GM12878 (cell line): Measurements from ENCODE around the gene SHLD1. TPM values are rescaled to one million over a fixed set of nuclear protein-coding genes. Genes with fewer than 3 reads are reported as not detected.

Source experiments
- ATAC-seq: fragments of 200-7000 bp; cut with Tn5 transposase; 3 replicates; pipeline ENCODE4 v1.9.1; 2020; ENCODE audit warnings: mild to moderate bottlenecking, moderate library complexity
- BruUV-seq: library from RNA; stranded (reverse); fragments of 400-500 nt; replicated peaks from 2 replicates; lab custom pipeline; 2021; lab: Mats Ljungman, UMichigan
- CTCF ChIA-PET: fragments of 300-600 bp; sonication (Branson Sonifier 250); formaldehyde crosslinking; extraction: SDS; loops from one replicate; lab custom pipeline; 2021; ENCODE audit warnings: inconsistent platforms; lab: Yijun Ruan, JAX
- POLR2A ChIA-PET: fragments of 350-600 bp; formaldehyde crosslinking; extraction: SDS; loops from one replicate; lab custom pipeline; 2021; ENCODE audit warnings: inconsistent platforms; lab: Charles Lee
- RAD21 ChIA-PET: fragments of 300-600 bp; sonication (Branson Sonifier 250); formaldehyde crosslinking; loops from one replicate; lab custom pipeline; 2023; ENCODE audit warnings: antibody characterized with exemption; ENCODE audit not compliant: unreplicated experiment; lab: Charles Lee
- SMC1A ChIA-PET: fragments of 300-600 bp; sonication (Branson Sonifier 250); formaldehyde crosslinking; loops from one replicate; lab custom pipeline; 2023; ENCODE audit not compliant: unreplicated experiment, uncharacterized antibody; lab: Charles Lee
- DNase-seq: peaks from one replicate; pipeline ENCODE4 v3.0.0-alpha.2; 2011; ENCODE audit warnings: low read depth, low spot score
- FAIRE-seq: peaks from 3 replicates; lab custom pipeline; 2011; peaks lifted over from hg19 to GRCh38; lab: Jason Lieb, UNC
- H2AFZ ChIP-seq: 2 replicates; pipeline ENCODE4 v1.6.0; 2011; ENCODE audit warnings: low read depth, low read length, control low read depth; ENCODE audit not compliant: control insufficient read depth
- H3K27ac ChIP-seq: 2 replicates; pipeline ENCODE4 v1.5.1; 2011; ENCODE audit warnings: control low read depth; ENCODE audit not compliant: control insufficient read depth, insufficient read depth
- H3K27me3 ChIP-seq, 2 experiments: replicated peaks in 1 of 2; 2 replicates each; pipeline versions ENCODE4 v1.6.0 to v1.6.1; 2011; ENCODE audit warnings: low read length in 1 of 2; ENCODE audit not compliant: control insufficient read depth in 2 of 2, insufficient read depth in 2 of 2
- H3K36me3 ChIP-seq, 2 experiments: 2 replicates each; pipeline ENCODE4 v1.5.1; 2011; ENCODE audit warnings: low read length in 1 of 2; ENCODE audit not compliant: control insufficient read depth in 2 of 2, insufficient read depth in 2 of 2
- H3K4me1 ChIP-seq: 2 replicates; pipeline ENCODE4 v1.6.1; 2011; ENCODE audit warnings: mild to moderate bottlenecking, low read length, moderate library complexity, mixed read lengths; ENCODE audit not compliant: control insufficient read depth, insufficient read depth
- H3K4me2 ChIP-seq: 2 replicates; pipeline ENCODE4 v1.6.0; 2011; ENCODE audit warnings: control low read depth; ENCODE audit not compliant: control insufficient read depth, insufficient read depth
- H3K4me3 ChIP-seq: fragments of 200-600 bp; sonication (generic); 2 replicates; pipeline ENCODE4 v1.5.1; 2016
- H3K79me2 ChIP-seq: 2 replicates; pipeline ENCODE4 v1.6.0; 2011; ENCODE audit warnings: low read length; ENCODE audit not compliant: control insufficient read depth, insufficient read depth
- H3K9ac ChIP-seq: 2 replicates; pipeline ENCODE4 v1.8.0; 2011; ENCODE audit warnings: low read length, control low read depth, mixed read lengths; ENCODE audit not compliant: control insufficient read depth, insufficient read depth
- H3K9me3 ChIP-seq: replicated peaks from 3 replicates; pipeline ENCODE4 v1.5.1; 2011; ENCODE audit warnings: mild to moderate bottlenecking, low read length; ENCODE audit not compliant: control insufficient read depth, insufficient read depth
- H4K20me1 ChIP-seq: 2 replicates; pipeline ENCODE4 v1.6.0; 2011; ENCODE audit not compliant: control insufficient read depth, insufficient read depth
- ASH2L ChIP-seq: fragments of 300-600, 200-600 bp; sonication (generic); IDR thresholded peaks from 2 replicates; pipeline ENCODE4 v1.6.1; 2017; ENCODE audit warnings: low read depth, mild to moderate bottlenecking, borderline replicate concordance
- EP300 ChIP-seq, 2 experiments: fragments of 150-350 bp in 1 of 2; IDR thresholded peaks; 2 replicates each; pipeline ENCODE4 v1.6.1; 2011 to 2012; ENCODE audit warnings: low read depth in 2 of 2, low read length in 2 of 2, borderline replicate concordance in 1 of 2, improper control_type of control experiment in 1 of 2, inconsistent platforms in 1 of 2; ENCODE audit not compliant: control insufficient read depth in 1 of 2
- MEF2A ChIP-seq: IDR thresholded peaks from 2 replicates; pipeline ENCODE4 v1.6.1; 2011; ENCODE audit warnings: low read depth, mild to moderate bottlenecking, low read length, moderate library complexity; ENCODE audit not compliant: insufficient read depth
- RCOR1 ChIP-seq: conservative IDR thresholded peaks from 2 replicates; pipeline ENCODE4 v1.6.1; 2012; ENCODE audit warnings: low read depth, low read length, improper control_type of control experiment
- SMAD1 ChIP-seq: fragments of 450-650 bp; IDR thresholded peaks from 2 replicates; pipeline ENCODE4 v1.6.1; 2018; ENCODE audit warnings: mild to moderate bottlenecking, low read depth; ENCODE audit not compliant: partially characterized antibody
- SREBF1 ChIP-seq: IDR thresholded peaks from 2 replicates; pipeline ENCODE4 v1.6.1; 2012; ENCODE audit warnings: mild to moderate bottlenecking, low read length
- TAF1 ChIP-seq: IDR thresholded peaks from 2 replicates; pipeline ENCODE4 v1.6.1; 2011; ENCODE audit warnings: mild to moderate bottlenecking, low read depth, low read length, borderline replicate concordance
- USF2 ChIP-seq: IDR thresholded peaks from 2 replicates; pipeline ENCODE4 v1.6.1; 2011; ENCODE audit warnings: low read depth, low read length, improper control_type of control experiment, borderline replicate concordance
- ZBED1 ChIP-seq: IDR thresholded peaks from 2 replicates; pipeline ENCODE4 v1.6.1; 2016; ENCODE audit warnings: borderline replicate concordance
- ZNF592 ChIP-seq: fragments of 450-650 bp; IDR thresholded peaks from 2 replicates; pipeline ENCODE4 v1.6.1; 2017; ENCODE audit warnings: mild to moderate bottlenecking, moderate library complexity
- WGBS: methylation state at CpG from one replicate; pipeline ENCODE4 v1.1.6; 2016; ENCODE audit warnings: low lambda C conversion rate; ENCODE audit not compliant: insufficient replicate concordance, insufficient coverage; ENCODE audit errors: missing lambda C conversion rate; 5-methylcytosine and 5-hydroxymethylcytosine counted together
- in situ Hi-C: fragments of 300-500 bp; cut with MboI; formaldehyde crosslinking; loops from 9 replicates; pipeline ENCODE4 v1.14.3; 2018; ENCODE audit warnings: mixed read lengths
- intact Hi-C: fragments of 100-400 bp; cut with micrococcal nuclease; formaldehyde crosslinking; loops from one replicate; pipeline ENCODE4 v1.14.2; 2022; ENCODE audit not compliant: unreplicated experiment
- polyA plus RNA-seq, 11 experiments: library from polyadenylated mRNA; depleted of rRNA in 4 of 11; unstranded in 6 of 11; stranded (reverse) in 5 of 11; fragments of >200 nt; fragmentation: Nextera tagmentation in 4 of 11; fragmentation: Illumina TruSeq in 1 of 11; extraction: Ambion mirVana in 4 of 11; extraction: Trizol in 1 of 11; gene quantifications; 1 replicate in 1 of 11; 2 replicates in 10 of 11; pipeline versions ENCODE4 v1.2.1 to v1.2.3, GENCODE V29; 2011 to 2016; ENCODE audit warnings: inconsistent platforms in 2 of 11, missing spikeins in 2 of 11, low read depth in 1 of 11
- total RNA-seq, 4 experiments: library from RNA; depleted of rRNA in 3 of 4; stranded (reverse); fragments of >200 nt in 3 of 4; fragmentation: Illumina TruSeq in 1 of 4; extraction: Trizol in 1 of 4; gene quantifications; 2 replicates each; pipeline versions ENCODE4 v1.2.1 to v1.2.3, GENCODE V29; 2013 to 2021

The SHLD1 gene
- total and polyA plus RNA-seq, 10 of the 15 experiments (the other 5 are each of a cell fraction or from before 2014, with no cell fraction given), result 10.8 to 70.9 (median 25.4) TPM

GRCh38 chr20:5880326-5880725, 130.1 kb downstream of the SHLD1 start:
- no TSS peak for BruUV-seq
- WGBS, result 34% methylated on average over 3 of the region's 3 CpGs

More at GRCh38 chr20:5880326-5880725, 130.1 kb downstream of the SHLD1 start:
- no peaks in the 10 kb centered on the region for H3K4me1 ChIP-seq
- no peak overlapping the region for H3K4me3 ChIP-seq
- no peak overlapping the region for H3K4me2 ChIP-seq
- no peaks in the 10 kb centered on the region for H4K20me1 ChIP-seq
- CTCF ChIA-PET, result interaction anchor here (0.6 to 3.4 kb wide), 4 partner anchors 22 to 351 kb away, joined by 3 to 14 read pairs (median 4); no protein-coding TSS in a partner anchor
- no peak for TF ChIP-seq ZBED1
- TF ChIP-seq ZNF592, result no peak
- no peak for TF ChIP-seq EP300 (IDR thresholded peaks at IDR 0.05; ENCODE audit: borderline replicate concordance in 1 of 2, control insufficient read depth in 1 of 2, low read depth in 2 of 2, low read length in 2 of 2)
- no peak for TF ChIP-seq USF2
- TF ChIP-seq RCOR1, result no peak
- no peak for TF ChIP-seq TAF1
- TF ChIP-seq SMAD1, result no peak
- TF ChIP-seq ASH2L, result no peak
- TF ChIP-seq SREBF1, result no peak
- TF ChIP-seq MEF2A, result no peak
- POLR2A ChIA-PET, result interaction anchor here (0.5 kb wide), 1 partner anchor 30 kb away, joined by 3 read pairs; no protein-coding TSS in a partner anchor
- ATAC-seq, result peak; percentile 45
- peaks cover 0 to 6% of the 10 kb centered on the region in 2 experiments; a peak in 3 of 4 replicates for H3K27me3 ChIP-seq
- SMC1A ChIA-PET, result interaction anchor here (1.1 to 2.0 kb wide), 5 partner anchors 35 to 308 kb away, joined by 3 to 14 read pairs (median 4); no protein-coding TSS in a partner anchor
- no peak overlapping the region for H3K27ac ChIP-seq
- DNase-seq, result no peak
- FAIRE-seq, result no peak
- intact Hi-C loops, result no loop called here
- in situ Hi-C loops, result no loop called here
- RAD21 ChIA-PET, result interaction anchor here (1.1 to 2.2 kb wide), 2 partner anchors 37 to 43 kb away, joined by 3 to 4 read pairs; no protein-coding TSS in a partner anchor
- H3K36me3 ChIP-seq, result no peaks in the 10 kb centered on the region
- H3K9ac ChIP-seq, result no peak overlapping the region
- no peaks in the 10 kb centered on the region; the same call in 2 of the 3 replicates for H3K9me3 ChIP-seq
- no peaks in the 10 kb centered on the region for H3K79me2 ChIP-seq
- H2AFZ ChIP-seq, result no peak overlapping the region
